GM19372 (cell line): Measurements from ENCODE around the gene NUTM2E.
"Not testable (repeated sequence)": the region's sequence is repeated elsewhere in the genome, so short reads cannot be mapped to it uniquely, and the experiment has no call there.

Source experiments
- ATAC-seq: cut with Tn5 transposase; IDR thresholded peaks from one replicate; pipeline ENCODE4 v1.9.1; 2021; ENCODE audit warnings: mild to moderate bottlenecking, low read depth, moderate library complexity; ENCODE audit not compliant: unreplicated experiment

The NUTM2E gene

GRCh38 chr10:79862803-79863202 is 36.3 kb downstream of the NUTM2E start:
- not testable (repeated sequence) for ATAC-seq

- not testable (repeated sequence) for ATAC-seq
These were observed 40.5 kb downstream of the NUTM2E start for GRCh38 chr10:79866903-79867551.

- not testable (repeated sequence) for ATAC-seq
These were observed 41.5 kb downstream of the NUTM2E start for GRCh38 chr10:79868023-79868422.

GRCh38 chr10:79869439-79870097 is 43.0 kb downstream of the NUTM2E start:
- not testable (repeated sequence) for ATAC-seq

- ATAC-seq, result not testable (repeated sequence)
These were observed 45.2 kb downstream of the NUTM2E start for GRCh38 chr10:79871729-79872128.
